ENCODE results near the gene TLX2. TPM values are rescaled to one million over a fixed set of nuclear protein-coding genes. Genes with fewer than 3 reads are reported as not detected.

Gene TLX2
- total RNA-seq, 1 donor from 2014 or later, result not detected

GRCh38 chr2:74562126-74562775 lies 48.0 kb downstream of the TLX2 start:
- ATAC-seq (no peak), DNase-seq (ENCODE audit: missing footprints) (no peak)
- intact Hi-C loops (cut with DNase I), result no loop called here

- no peak for ATAC-seq
Measured at GRCh38 chr2:74564222-74564621, 50.0 kb downstream of the TLX2 start.

GRCh38 chr2:74566076-74566753 lies 52.0 kb downstream of the TLX2 start:
- no peak for ATAC-seq
- intact Hi-C loops (cut with DNase I), result no loop called here
- DNase-seq (ENCODE audit: missing footprints), result no peak

More at GRCh38 chr2:74564222-74564621, 50.0 kb downstream of the TLX2 start:
- DNase-seq (ENCODE audit: missing footprints), result no peak
- intact Hi-C loops (cut with DNase I), result no loop called here

GRCh38 chr2:74566754-74567085 lies 52.5 kb downstream of the TLX2 start:
- intact Hi-C loops (cut with DNase I), result no loop called here
- ATAC-seq, result no peak
- DNase-seq (ENCODE audit: missing footprints), result no peak

Other genes starting within 250 kb of the TLX2 start
- gene SLC4A5, start 171.0 kb upstream of the TLX2 start, total RNA-seq, result 1.1 TPM
- 182 TPM for gene DCTN1, start 134.1 kb upstream of the TLX2 start, total RNA-seq
- 1.1 TPM for gene C2orf81, start 92.8 kb upstream of the TLX2 start, total RNA-seq
- gene WDR54, start 92.7 kb upstream of the TLX2 start, total RNA-seq, result 3.0 TPM
- 16.4 TPM for gene RTKN, start 72.5 kb upstream of the TLX2 start, total RNA-seq
- 15.7 TPM for gene INO80B, start 59.4 kb upstream of the TLX2 start, total RNA-seq
- 44.3 TPM for gene WBP1, start 56.0 kb upstream of the TLX2 start, total RNA-seq
- gene MOGS, start 49.1 kb upstream of the TLX2 start, total RNA-seq, result 20.7 TPM
- gene MRPL53, start 41.8 kb upstream of the TLX2 start, total RNA-seq, result 167 TPM
- gene CCDC142, start 31.5 kb upstream of the TLX2 start, total RNA-seq, result 8.3 TPM
- gene TTC31, start 31.4 kb upstream of the TLX2 start, total RNA-seq, result 12.2 TPM
- 0.43 TPM for gene LBX2, start 14.8 kb upstream of the TLX2 start, total RNA-seq
- 26.7 TPM for gene PCGF1, start 6.8 kb upstream of the TLX2 start, total RNA-seq
- gene DQX1, start 11.8 kb downstream of the TLX2 start, total RNA-seq, result not detected
- gene AUP1, start 15.3 kb downstream of the TLX2 start, total RNA-seq, result 53.7 TPM
- 29.2 TPM for gene HTRA2, start 15.5 kb downstream of the TLX2 start, total RNA-seq
- 4.8 TPM for gene LOXL3, start 39.5 kb downstream of the TLX2 start, total RNA-seq
- gene DOK1, start 40.3 kb downstream of the TLX2 start, total RNA-seq, result 4.9 TPM
- not detected for gene M1AP, start 133.9 kb downstream of the TLX2 start, total RNA-seq
- gene SEMA4F, start 139.8 kb downstream of the TLX2 start, total RNA-seq, result 3.7 TPM

Data from Right ventricle myocardium inferior (tissue), 1 donor.